H9 (cell line): ENCODE data around the gene ARSG. TPM values are rescaled to one million over a fixed set of nuclear protein-coding genes. Genes with fewer than 3 reads are reported as not detected.

ENCODE experiments used
- DNase-seq: peaks from one replicate; pipeline ENCODE4 v3.0.0-alpha.2; 2017
- H2AFZ ChIP-seq: one replicate; pipeline ENCODE4 v1.6.1; 2013; ENCODE audit warnings: mild to moderate bottlenecking, low read length, control low read depth, moderate library complexity
- H2AK5ac ChIP-seq: 2 replicates; pipeline ENCODE4 v1.6.1; 2013; ENCODE audit warnings: low read length, control low read depth, mixed read lengths; ENCODE audit not compliant: insufficient read length
- H2BK120ac ChIP-seq: one replicate; pipeline ENCODE4 v1.6.1; 2013; ENCODE audit warnings: low read depth, mild to moderate bottlenecking, low read length, control low read depth, inconsistent platforms; ENCODE audit not compliant: poor library complexity, severe bottlenecking
- H2BK12ac ChIP-seq: 2 replicates; pipeline ENCODE4 v1.6.1; 2013; ENCODE audit warnings: low read length, control low read depth, mixed read lengths, low read depth; ENCODE audit not compliant: insufficient read length
- H2BK15ac ChIP-seq: 2 replicates; pipeline ENCODE4 v1.6.1; 2013; ENCODE audit warnings: low read depth, low read length, control low read depth
- H2BK20ac ChIP-seq: one replicate; pipeline ENCODE4 v1.6.1; 2013; ENCODE audit warnings: low read depth, mild to moderate bottlenecking, low read length, control low read depth, inconsistent platforms; ENCODE audit not compliant: poor library complexity, severe bottlenecking
- H2BK5ac ChIP-seq: 2 replicates; pipeline ENCODE4 v1.6.1; 2013; ENCODE audit warnings: low read length, control low read depth, mixed read lengths; ENCODE audit not compliant: insufficient read length
- H3K14ac ChIP-seq: 2 replicates; pipeline ENCODE4 v1.6.1; 2013; ENCODE audit warnings: low read length, control low read depth; ENCODE audit not compliant: insufficient read depth
- H3K18ac ChIP-seq: 2 replicates; pipeline ENCODE4 v1.6.1; 2013; ENCODE audit warnings: low read depth, mild to moderate bottlenecking, mixed read lengths, low read length, control low read depth; ENCODE audit not compliant: insufficient read length
- H3K23ac ChIP-seq: 2 replicates; pipeline ENCODE4 v1.6.1; 2013; ENCODE audit warnings: low read length, control low read depth, mixed read lengths, low read depth; ENCODE audit not compliant: insufficient read length
- H3K23me2 ChIP-seq: 2 replicates; pipeline ENCODE4 v1.6.1; 2013; ENCODE audit warnings: low read depth, mild to moderate bottlenecking, mixed read lengths, low read length, control low read depth; ENCODE audit not compliant: insufficient read length, poor library complexity, severe bottlenecking
- H3K27ac ChIP-seq: 2 replicates; pipeline ENCODE4 v1.5.1; 2013; ENCODE audit warnings: low read length, control low read depth, mixed read lengths, low read depth; ENCODE audit not compliant: insufficient read length
- H3K27me3 ChIP-seq: 2 replicates; pipeline ENCODE4 v1.6.1; 2013; ENCODE audit warnings: low read length, control low read depth, inconsistent platforms; ENCODE audit not compliant: insufficient read depth
- H3K4ac ChIP-seq: 2 replicates; pipeline ENCODE4 v1.6.1; 2013; ENCODE audit warnings: low read depth, mild to moderate bottlenecking, control low read depth, inconsistent platforms, low read length, moderate library complexity
- H3K4me1 ChIP-seq: 2 replicates; pipeline ENCODE4 v1.6.1; 2013; ENCODE audit warnings: low read length, control low read depth, inconsistent platforms; ENCODE audit not compliant: insufficient read depth
- H3K4me2 ChIP-seq: 2 replicates; pipeline ENCODE4 v1.6.1; 2013; ENCODE audit warnings: low read length, control low read depth, mixed read lengths; ENCODE audit not compliant: insufficient read length, insufficient read depth
- H3K56ac ChIP-seq: 2 replicates; pipeline ENCODE4 v1.6.1; 2013; ENCODE audit warnings: low read depth, mild to moderate bottlenecking, mixed read lengths, low read length, control low read depth; ENCODE audit not compliant: insufficient read length
- H3K79me1 ChIP-seq: 2 replicates; pipeline ENCODE4 v1.6.1; 2013; ENCODE audit warnings: low read depth, mild to moderate bottlenecking, moderate library complexity, low read length, control low read depth, inconsistent platforms; ENCODE audit not compliant: insufficient read depth, poor library complexity, severe bottlenecking
- H3K79me2 ChIP-seq: 2 replicates; pipeline ENCODE4 v1.6.1; 2013; ENCODE audit warnings: low read length, control low read depth, inconsistent platforms; ENCODE audit not compliant: insufficient read depth
- H3K9ac ChIP-seq: 2 replicates; pipeline ENCODE4 v1.6.1; 2013; ENCODE audit warnings: low read length, control low read depth, mixed read lengths; ENCODE audit not compliant: insufficient read length; ENCODE audit errors: extremely low read depth
- H3K9me3 ChIP-seq: one replicate; pipeline ENCODE4 v1.6.1; 2013; ENCODE audit warnings: low read depth, low read length, inconsistent platforms; ENCODE audit not compliant: control insufficient read depth
- H3T11ph ChIP-seq: one replicate; pipeline ENCODE4 v1.6.1; 2013; ENCODE audit warnings: mild to moderate bottlenecking, low read length, control low read depth, inconsistent platforms
- H4K20me1 ChIP-seq: one replicate; pipeline ENCODE4 v1.6.1; 2013; ENCODE audit not compliant: control insufficient read depth, insufficient read length, insufficient read depth
- H4K5ac ChIP-seq: 2 replicates; pipeline ENCODE4 v1.6.1; 2013; ENCODE audit warnings: low read depth, mild to moderate bottlenecking, mixed read lengths, low read length, control low read depth; ENCODE audit not compliant: insufficient read length
- H4K8ac ChIP-seq: replicated peaks from 2 replicates; pipeline ENCODE4 v1.6.1; 2013; ENCODE audit warnings: low read length, control low read depth, mixed read lengths, low read depth; ENCODE audit not compliant: insufficient read length
- H4K91ac ChIP-seq: 2 replicates; pipeline ENCODE4 v1.6.1; 2013; ENCODE audit warnings: low read depth, mild to moderate bottlenecking, moderate library complexity, mixed read lengths, low read length, control low read depth; ENCODE audit not compliant: insufficient read length
- H3K27ac Mint-ChIP-seq, 3 experiments: 2 replicates in 2 of 3; 3 replicates in 1 of 3; pipeline ENCODE4 v1.8.0; 2020 to 2021; ENCODE audit warnings: mixed read lengths in 3 of 3, mild to moderate bottlenecking in 1 of 3, moderate library complexity in 1 of 3
- H3K27me3 Mint-ChIP-seq: 2 replicates; pipeline ENCODE4 v1.8.0; 2021; ENCODE audit warnings: low read depth, mild to moderate bottlenecking, moderate library complexity, mixed read lengths
- H3K36me3 Mint-ChIP-seq, 3 experiments: 2 replicates in 2 of 3; 3 replicates in 1 of 3; pipeline ENCODE4 v1.8.0; 2020 to 2021; ENCODE audit warnings: low read depth in 3 of 3, mixed read lengths in 3 of 3; ENCODE audit not compliant: insufficient read depth in 1 of 3
- H3K4me1 Mint-ChIP-seq, 2 experiments: 2 replicates each; pipeline ENCODE4 v1.8.0; 2020; ENCODE audit warnings: mixed read lengths in 2 of 2
- H3K4me3 Mint-ChIP-seq, 2 experiments: 2 replicates in 1 of 2; 3 replicates in 1 of 2; pipeline ENCODE4 v1.8.0; 2020 to 2021; ENCODE audit warnings: mild to moderate bottlenecking in 2 of 2, mixed read lengths in 2 of 2, moderate library complexity in 1 of 2
- H3K9me3 Mint-ChIP-seq, 2 experiments: 2 replicates in 1 of 2; 3 replicates in 1 of 2; pipeline ENCODE4 v1.8.0; 2020; ENCODE audit warnings: mild to moderate bottlenecking in 2 of 2, mixed read lengths in 2 of 2, moderate library complexity in 1 of 2
- WGBS: extraction: QIAGEN DNeasy Blood & Tissue Kit; methylation state at CpG from one replicate; pipeline ENCODE4 v1.1.7; 2013; ENCODE audit warnings: missing lambda C conversion rate, low lambda C conversion rate, mixed read lengths; ENCODE audit not compliant: insufficient read length; ENCODE audit errors: extremely low coverage; 5-methylcytosine and 5-hydroxymethylcytosine counted together
- total RNA-seq: library from RNA; stranded (reverse); gene quantifications from 2 replicates; pipeline ENCODE4 v1.2.1, GENCODE V29; 2021
- TF ChIP-seq, protein P1 (sequence below): fragments of 200-600 bp; sonication (generic); conservative IDR thresholded peaks from 3 replicates; pipeline ENCODE4 v1.8.0; 2021; ENCODE audit warnings: antibody characterized with exemption, mild to moderate bottlenecking

The ARSG gene
- total RNA-seq, 1 experiment from 2014 or later: 3.6 TPM

DNA sequence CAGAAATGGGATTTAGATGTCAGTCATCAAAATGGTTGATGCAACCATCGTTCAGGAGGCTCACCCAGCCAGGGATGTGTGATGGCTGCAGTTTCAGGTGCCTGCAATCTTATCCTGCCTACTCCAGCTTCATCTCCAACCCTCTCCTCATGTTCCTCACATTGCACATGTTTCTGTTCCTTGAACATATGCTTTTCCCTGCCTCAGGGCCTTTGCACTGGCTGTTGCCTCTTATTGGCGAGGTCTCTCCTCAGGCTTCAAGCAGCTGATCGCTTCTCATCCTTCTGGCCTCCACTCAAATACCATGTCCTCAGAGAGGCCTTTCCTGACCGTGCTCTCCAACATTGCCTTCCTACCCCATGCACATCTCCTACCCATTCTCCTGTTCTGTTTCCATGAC is 24.6 kb downstream of the ARSG start:
- Histone ChIP-seq H3K18ac (no peak overlapping the region), H4K91ac (no peak overlapping the region)
- TF ChIP-seq, protein P1, sequence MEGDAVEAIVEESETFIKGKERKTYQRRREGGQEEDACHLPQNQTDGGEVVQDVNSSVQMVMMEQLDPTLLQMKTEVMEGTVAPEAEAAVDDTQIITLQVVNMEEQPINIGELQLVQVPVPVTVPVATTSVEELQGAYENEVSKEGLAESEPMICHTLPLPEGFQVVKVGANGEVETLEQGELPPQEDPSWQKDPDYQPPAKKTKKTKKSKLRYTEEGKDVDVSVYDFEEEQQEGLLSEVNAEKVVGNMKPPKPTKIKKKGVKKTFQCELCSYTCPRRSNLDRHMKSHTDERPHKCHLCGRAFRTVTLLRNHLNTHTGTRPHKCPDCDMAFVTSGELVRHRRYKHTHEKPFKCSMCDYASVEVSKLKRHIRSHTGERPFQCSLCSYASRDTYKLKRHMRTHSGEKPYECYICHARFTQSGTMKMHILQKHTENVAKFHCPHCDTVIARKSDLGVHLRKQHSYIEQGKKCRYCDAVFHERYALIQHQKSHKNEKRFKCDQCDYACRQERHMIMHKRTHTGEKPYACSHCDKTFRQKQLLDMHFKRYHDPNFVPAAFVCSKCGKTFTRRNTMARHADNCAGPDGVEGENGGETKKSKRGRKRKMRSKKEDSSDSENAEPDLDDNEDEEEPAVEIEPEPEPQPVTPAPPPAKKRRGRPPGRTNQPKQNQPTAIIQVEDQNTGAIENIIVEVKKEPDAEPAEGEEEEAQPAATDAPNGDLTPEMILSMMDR: no peak

More for the DNA sequence above, 24.6 kb downstream of the ARSG start:
- H3K23me2 ChIP-seq: no peaks in the 10 kb centered on the region
- H3K14ac ChIP-seq: no peak overlapping the region
- no peak overlapping the region for H4K5ac ChIP-seq
- H2BK5ac ChIP-seq: no peak overlapping the region
- H3K4ac ChIP-seq: no peak overlapping the region
- Mint-ChIP-seq H3K36me3 (peaks cover 0 to 11% (median 0%) of the 10 kb centered on the region in 3 experiments; a peak in 4 of 7 replicates), H3K4me1 (peaks cover 16 to 31% of the 10 kb centered on the region in 2 experiments), H3K4me3 (no peak overlapping the region), H3K27ac (no peak overlapping the region), H3K27me3 (no peaks in the 10 kb centered on the region), H3K9me3 (no peaks in the 10 kb centered on the region; a peak in 1 of 5 replicates)
- no peaks in the 10 kb centered on the region for H3K79me2 ChIP-seq
- no peak overlapping the region for H3T11ph ChIP-seq
- H3K27me3 ChIP-seq: no peaks in the 10 kb centered on the region
- H2BK120ac ChIP-seq: no peak overlapping the region
- no peaks in the 10 kb centered on the region for H3K9me3 ChIP-seq
- H2BK12ac ChIP-seq: no peak overlapping the region
- H3K9ac ChIP-seq: no peak overlapping the region
- H3K4me1 ChIP-seq: no peaks in the 10 kb centered on the region; the same call in 1 of the 2 replicates
- H4K20me1 ChIP-seq: no peaks in the 10 kb centered on the region
- no CpG with 5 or more reads among the region's 4 CpGs for WGBS
- no peak overlapping the region for H2AFZ ChIP-seq
- no peak overlapping the region for H2BK20ac ChIP-seq
- H3K79me1 ChIP-seq: no peaks in the 10 kb centered on the region
- H4K8ac ChIP-seq: no peak overlapping the region
- no peak overlapping the region for H3K4me2 ChIP-seq
- H3K27ac ChIP-seq: no peak overlapping the region
- no peak overlapping the region for H3K56ac ChIP-seq
- DNase-seq: no peak
- no peak overlapping the region for H2AK5ac ChIP-seq
- H3K23ac ChIP-seq: no peak overlapping the region
- H2BK15ac ChIP-seq: no peak overlapping the region
